HT1080 (cell line): ENCODE measurements around the gene RPL7A. TPM values are rescaled to one million over a fixed set of nuclear protein-coding genes. Genes with fewer than 3 reads are reported as not detected.
"Not testable (repeated sequence)": the region's sequence is repeated elsewhere in the genome, so short reads cannot be mapped to it uniquely, and the experiment has no call there.

Experiments
- DNase-seq: peaks from one replicate; pipeline ENCODE4 v3.0.0-alpha.2; 2015; ENCODE audit warnings: low read depth
- small RNA-seq: library from RNA; depleted of rRNA; stranded (forward); fragments of <200 nt; gene quantifications from one replicate; pipeline ENCODE3, GENCODE V24; 2014
- total RNA-seq: library from RNA; depleted of rRNA; stranded (reverse); fragments of >200 nt; shearing (Covaris generic); gene quantifications from 2 replicates; pipeline ENCODE4 v1.2.3, GENCODE V29; 2014; rRNA removed

The RPL7A gene
- total RNA-seq, 1 experiment from 2014 or later: 2,307 TPM

DNA sequence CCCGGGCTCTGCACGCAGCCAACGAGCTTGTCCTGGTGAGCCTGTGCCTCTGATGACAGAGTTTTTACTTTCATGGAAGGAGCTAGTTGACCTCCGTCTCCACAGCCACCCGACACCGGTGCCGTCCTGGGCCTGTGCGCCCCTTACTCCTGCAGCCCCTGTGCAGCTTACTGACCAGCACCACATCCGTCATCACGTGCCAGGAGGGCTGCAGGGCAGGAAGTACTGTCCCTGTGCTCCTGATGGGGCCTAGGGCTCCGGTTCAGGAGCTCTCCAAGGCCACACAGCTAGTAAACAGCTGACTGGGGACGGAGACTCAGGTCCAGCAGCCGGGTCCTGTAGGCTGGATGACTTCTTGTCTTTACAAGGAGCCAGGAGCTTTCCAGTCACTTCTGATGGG is 38.3 kb downstream of the RPL7A start:
- DNase-seq: no peak

DNA sequence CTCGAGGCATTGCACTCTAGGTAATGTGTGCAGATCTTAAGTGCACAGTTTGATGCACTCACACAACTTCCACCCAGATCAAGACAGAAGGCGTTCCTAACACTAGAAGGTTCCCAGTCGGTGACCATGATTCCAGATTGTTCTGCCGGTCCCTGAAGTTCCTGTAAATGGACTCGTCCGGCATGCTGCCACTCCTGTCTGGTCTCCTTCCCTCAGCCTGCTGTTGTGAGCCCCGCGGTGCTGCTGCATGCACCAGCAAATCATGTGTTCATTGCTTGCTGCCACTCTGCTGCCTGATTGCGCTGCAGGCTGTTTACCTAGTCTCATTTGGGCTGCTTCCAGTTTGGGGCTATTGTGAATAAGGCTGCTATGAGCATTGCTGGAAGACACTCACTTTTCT is 39.7 kb downstream of the RPL7A start:
- DNase-seq: no peak

DNA sequence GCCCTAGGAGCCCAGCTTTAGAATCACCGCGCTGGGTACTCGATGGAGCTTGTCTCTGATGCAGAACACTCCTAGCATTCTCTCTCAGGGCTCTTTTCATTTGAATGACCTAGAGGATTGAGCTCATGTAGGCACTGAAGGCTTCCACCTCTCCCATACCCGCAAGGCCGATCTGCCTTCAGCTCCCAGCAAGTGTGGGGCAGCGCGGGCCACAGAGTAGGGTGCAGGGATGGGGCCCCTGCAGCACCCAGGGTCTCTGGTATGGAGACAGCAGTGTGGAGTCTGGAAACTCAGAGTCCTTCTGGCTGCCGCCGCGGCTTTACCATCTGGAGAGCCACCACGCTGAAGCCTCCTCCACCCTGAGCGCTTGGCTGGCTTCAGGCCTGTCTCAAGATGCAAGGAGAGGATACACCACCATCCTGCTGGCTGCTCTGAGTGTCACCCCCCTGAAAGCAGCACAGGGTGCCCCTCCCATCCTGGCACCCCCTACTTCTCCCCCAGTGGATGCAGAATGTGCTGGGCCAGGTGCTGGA is 41.1 kb downstream of the RPL7A start:
- no peak for DNase-seq

DNA sequence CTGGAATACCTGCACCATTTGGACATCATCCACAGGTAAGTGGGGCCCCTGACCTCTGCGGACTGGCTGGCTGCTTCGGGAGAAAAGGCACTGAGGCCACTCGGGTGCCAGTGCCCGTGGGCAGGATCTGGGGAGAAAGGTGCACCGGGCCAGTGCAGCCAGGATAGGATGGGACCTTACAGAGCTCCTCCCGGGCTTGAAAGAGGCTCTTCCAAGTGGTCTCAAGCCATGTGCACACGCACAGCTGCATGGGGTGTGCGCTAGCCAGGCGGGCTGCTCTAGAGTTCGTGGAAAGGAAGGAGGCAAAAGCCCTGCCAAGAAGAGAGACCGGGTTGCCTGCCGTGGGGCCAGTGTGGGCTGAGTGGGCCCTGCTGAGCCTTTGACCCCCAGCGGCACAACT is 41.5 kb downstream of the RPL7A start:
- DNase-seq: no peak

DNA sequence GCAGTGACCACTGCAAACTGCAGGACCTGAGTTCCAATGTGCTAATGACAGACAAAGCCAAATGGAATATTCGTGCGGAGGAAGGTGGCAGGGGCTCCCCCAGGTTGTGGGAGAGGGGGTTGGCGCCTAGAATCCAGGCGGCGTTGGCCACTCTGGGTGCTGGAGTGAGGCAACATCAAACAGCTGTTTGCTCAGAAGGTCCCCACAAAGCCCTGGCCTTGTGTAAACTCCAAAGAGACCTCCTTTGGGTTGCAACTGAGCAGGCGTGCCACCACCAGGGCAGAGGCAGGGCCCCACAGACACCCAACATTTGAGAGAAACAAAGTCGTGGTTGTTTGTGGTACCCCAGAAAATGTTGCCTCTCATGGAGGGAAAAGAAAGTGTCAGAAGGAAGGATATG is 42.7 kb downstream of the RPL7A start:
- DNase-seq: no peak

DNA sequence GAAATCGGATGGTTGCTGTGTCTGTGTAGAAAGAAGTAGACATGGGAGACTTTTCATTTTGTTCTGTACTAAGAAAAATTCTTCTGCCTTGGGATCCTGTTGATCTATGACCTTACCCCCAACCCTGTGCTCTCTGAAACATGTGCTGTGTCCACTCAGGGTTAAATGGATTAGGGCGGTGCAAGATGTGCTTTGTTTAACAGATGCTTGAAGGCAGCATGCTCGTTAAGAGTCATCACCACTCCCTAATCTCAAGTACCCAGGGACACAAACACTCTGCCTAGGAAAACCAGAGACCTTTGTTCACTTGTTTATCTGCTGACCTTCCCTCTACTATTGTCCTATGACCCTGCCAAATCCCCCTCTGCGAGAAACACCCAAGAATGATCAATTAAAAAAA is 43.4 kb downstream of the RPL7A start:
- DNase-seq: not testable (repeated sequence)

DNA sequence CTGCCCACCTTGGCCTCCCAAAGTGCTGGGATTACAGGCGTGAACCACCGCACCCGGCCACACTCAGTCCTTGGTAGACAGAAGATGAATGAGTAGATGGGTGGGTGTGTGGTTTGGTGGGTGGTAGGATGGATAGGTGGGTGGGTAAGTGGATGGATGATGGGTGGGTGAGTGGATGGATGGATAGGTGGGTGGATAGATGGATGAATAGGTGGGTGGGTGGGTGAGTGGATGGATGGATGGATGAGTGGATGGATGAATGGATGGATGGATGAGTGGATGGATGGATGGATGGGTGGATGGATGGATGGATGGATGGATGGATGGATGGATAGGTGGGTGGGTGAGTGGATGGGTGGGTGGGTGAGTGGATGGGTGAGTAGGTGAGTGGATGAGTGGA is 44.3 kb downstream of the RPL7A start:
- not testable (repeated sequence) for DNase-seq

DNA sequence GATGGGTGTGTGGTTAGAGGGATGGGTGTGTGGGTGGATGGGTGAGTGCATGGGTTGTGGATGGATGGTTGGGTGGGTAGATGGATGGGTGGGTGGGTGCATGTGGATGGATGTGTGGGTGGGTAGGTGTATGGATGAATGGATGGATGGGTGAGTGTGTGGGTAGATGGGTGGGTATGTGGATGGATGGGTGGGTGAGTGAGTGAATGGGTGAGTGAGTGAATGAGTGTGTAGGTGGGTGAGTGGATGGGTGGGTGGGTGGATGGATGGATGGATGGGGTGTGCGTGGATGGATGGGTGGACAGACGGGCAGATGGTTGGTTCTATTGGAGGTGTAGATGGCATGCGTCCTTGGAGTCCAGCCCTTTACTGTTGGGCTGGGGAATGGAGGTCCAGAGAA is 45.4 kb downstream of the RPL7A start:
- no peak for DNase-seq

DNA sequence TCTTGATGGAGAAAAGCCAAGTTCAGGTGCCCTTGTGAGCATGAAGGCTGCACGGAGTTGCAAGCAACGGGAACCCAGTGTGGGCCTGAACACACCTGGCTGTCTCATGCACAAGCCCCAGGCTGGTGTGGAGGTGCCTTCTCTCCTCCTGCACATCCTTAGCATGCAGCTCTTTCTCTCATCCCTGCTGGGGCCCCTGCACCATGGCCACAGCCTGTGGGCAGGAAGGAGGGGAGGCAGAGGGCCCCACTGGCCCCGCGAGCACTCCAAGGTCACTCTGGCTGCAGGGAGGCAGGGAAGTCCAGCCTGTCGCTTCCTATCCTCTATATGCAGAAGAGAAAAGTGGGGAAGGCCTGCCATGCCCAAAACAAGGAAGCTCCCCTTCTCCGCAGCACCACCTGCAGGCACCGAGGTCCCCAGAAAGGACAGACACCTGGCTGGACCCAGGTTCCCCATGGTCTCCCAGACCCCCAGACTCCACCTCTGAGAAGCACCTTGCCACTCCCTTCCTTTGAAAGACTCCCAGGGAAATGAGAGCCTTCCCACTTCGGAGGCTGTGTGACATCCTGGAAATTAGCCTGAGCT is 46.8 kb downstream of the RPL7A start:
- DNase-seq: no peak

DNA sequence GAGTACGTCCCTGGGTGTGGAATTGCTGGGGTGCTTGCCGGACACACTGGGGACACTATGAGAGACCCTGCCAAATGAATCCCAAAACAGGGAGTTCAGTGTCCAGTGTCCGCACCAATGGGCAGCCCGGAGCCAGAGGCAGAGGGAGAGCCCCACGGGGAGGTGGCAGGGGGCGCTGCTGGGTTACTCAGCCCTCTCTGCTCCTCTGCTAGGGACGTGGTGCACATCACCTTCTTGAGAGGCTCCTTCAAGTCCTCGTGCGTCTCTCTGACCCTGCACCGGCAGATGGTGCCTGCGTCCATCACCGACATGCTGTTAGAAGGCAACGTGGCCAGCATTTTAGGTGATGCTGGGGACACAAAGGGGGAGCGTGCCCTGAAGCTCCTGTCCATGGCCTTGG is 48.9 kb downstream of the RPL7A start:
- DNase-seq: no peak

DNA sequence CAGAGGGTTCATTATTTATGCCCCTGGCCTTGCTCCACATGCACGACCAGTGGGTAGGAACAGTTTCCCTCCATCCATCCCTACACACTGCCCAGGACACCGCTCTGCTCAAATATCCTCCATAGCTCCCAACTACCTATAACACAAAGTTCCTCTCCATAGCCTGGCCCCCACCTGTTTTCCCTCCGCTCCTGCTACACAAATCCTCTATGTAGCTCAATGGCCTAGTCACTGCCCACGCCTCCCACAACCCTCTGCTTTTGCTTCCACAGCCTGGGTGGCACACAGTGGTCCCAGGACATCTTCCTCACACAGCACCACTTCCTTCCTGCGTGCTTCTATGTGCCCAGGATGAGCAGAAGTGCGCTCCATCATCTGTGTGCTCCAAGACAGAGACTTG is 49.4 kb downstream of the RPL7A start:
- DNase-seq: no peak

DNA sequence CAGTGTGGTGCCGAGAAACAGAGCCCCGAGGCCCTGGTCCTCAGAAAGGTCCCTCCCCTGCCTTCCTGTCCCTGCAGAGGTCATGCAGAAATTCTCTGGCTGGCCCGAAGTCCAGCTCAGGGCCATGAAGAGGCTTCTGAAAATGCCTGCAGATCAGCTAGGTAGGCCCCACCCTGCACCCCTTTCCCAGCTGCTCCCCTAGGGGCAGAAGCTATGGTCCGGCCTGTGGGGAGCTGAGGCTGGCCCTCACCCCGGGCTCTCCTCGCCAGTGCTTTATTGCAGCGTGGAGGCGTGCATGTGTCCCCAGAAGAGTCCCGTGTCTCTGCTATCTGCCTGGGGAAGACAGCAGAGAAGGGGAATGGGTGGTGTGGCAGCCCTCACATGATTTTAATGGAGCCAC is 49.9 kb downstream of the RPL7A start:
- no peak for DNase-seq

DNA sequence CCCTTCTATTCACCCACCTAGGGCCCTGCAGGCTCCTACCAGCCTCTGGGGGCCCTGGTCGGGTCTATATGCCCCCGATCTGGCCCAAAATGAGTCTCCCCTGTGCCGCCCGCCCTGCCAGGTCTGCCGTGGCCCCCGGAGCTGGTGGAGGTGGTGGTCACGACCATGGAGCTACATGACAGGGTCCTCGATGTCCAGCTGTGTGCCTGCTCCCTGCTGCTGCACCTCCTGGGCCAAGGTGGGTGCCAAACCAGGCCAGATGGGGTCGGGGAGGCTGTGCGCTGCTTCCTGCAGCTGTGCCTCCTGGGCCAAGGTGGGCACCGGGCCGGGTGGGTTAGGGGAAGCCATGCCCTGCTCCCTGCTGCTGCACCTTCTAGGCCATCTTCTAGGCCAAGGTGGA is 52.3 kb downstream of the RPL7A start:
- DNase-seq: no peak

Small RNAs within 50 kb of the gene (small RNA-seq; reads per million reads assigned to genes)
- gene RF00019: not detected
- not detected for gene SNORD24
- not detected for gene SNORD36A
- gene SNORD36B: not detected
- gene SNORD36C: not detected

Other genes starting within 250 kb of the RPL7A start
- 20.9 and 23.4 TPM in 2 replicates for gene RALGDS, start 227.0 kb upstream of the RPL7A start, total RNA-seq
- 0.13 and 0.21 TPM in 2 replicates for gene GBGT1, start 184.3 kb upstream of the RPL7A start, total RNA-seq
- not detected in 2 replicates for gene OBP2B, start 139.0 kb upstream of the RPL7A start, total RNA-seq
- not detected in 2 replicates for gene ABO, start 73.0 kb upstream of the RPL7A start, total RNA-seq
- 25.1 and 36.1 TPM in 2 replicates for gene SURF6, start 12.0 kb upstream of the RPL7A start, total RNA-seq
- gene MED22, start 87 bp upstream of the RPL7A start, total RNA-seq: 26.4 and 33.4 TPM in 2 replicates
- gene SURF1, start 8.3 kb downstream of the RPL7A start, total RNA-seq: 35.3 and 40.9 TPM in 2 replicates
- gene SURF2, start 8.3 kb downstream of the RPL7A start, total RNA-seq: 92.7 and 110 TPM in 2 replicates
- gene SURF4, start 27.8 kb downstream of the RPL7A start, total RNA-seq: 220 and 286 TPM in 2 replicates
- gene STKLD1, start 28.1 kb downstream of the RPL7A start, total RNA-seq: not detected in 2 replicates
- 28.8 and 31.6 TPM in 2 replicates for gene REXO4, start 69.8 kb downstream of the RPL7A start, total RNA-seq
- gene ADAMTS13, start 74.1 kb downstream of the RPL7A start, total RNA-seq: 0.07 and 0.19 TPM in 2 replicates
- gene CACFD1, start 111.8 kb downstream of the RPL7A start, total RNA-seq: 0.37 and 1.1 TPM in 2 replicates
- 2.3 and 2.4 TPM in 2 replicates for gene SLC2A6, start 130.9 kb downstream of the RPL7A start, total RNA-seq
- gene MYMK, start 176.7 kb downstream of the RPL7A start, total RNA-seq: not detected in 2 replicates
- not detected in 2 replicates for gene ADAMTSL2, start 186.5 kb downstream of the RPL7A start, total RNA-seq